HEK293 (cell line): ENCODE measurements around the gene TEPSIN.

ENCODE experiments used
- HOXC10 ChIP-seq: sonication (generic); formaldehyde crosslinking; IDR thresholded peaks from 2 replicates; pipeline ENCODE4 v1.8.1; 2023; ENCODE audit warnings: mild to moderate bottlenecking, missing genetic modification reagents
- ZNF248 ChIP-seq: fragments of 450-650 bp; formaldehyde crosslinking; IDR thresholded peaks from 2 replicates; pipeline ENCODE4 v1.5.1; 2017; ENCODE audit warnings: missing biosample characterization, missing genetic modification characterization
- ZNF747 ChIP-seq: fragments of 450-650 bp; formaldehyde crosslinking; IDR thresholded peaks from 2 replicates; pipeline ENCODE4 v1.5.1; 2016; ENCODE audit warnings: missing biosample characterization, missing genetic modification characterization
- TF ChIP-seq, protein P1 (sequence below): fragments of 450-650 bp; formaldehyde crosslinking; IDR thresholded peaks from 2 replicates; pipeline ENCODE4 v1.5.1; 2016; ENCODE audit warnings: missing biosample characterization, missing genetic modification characterization

DNA sequence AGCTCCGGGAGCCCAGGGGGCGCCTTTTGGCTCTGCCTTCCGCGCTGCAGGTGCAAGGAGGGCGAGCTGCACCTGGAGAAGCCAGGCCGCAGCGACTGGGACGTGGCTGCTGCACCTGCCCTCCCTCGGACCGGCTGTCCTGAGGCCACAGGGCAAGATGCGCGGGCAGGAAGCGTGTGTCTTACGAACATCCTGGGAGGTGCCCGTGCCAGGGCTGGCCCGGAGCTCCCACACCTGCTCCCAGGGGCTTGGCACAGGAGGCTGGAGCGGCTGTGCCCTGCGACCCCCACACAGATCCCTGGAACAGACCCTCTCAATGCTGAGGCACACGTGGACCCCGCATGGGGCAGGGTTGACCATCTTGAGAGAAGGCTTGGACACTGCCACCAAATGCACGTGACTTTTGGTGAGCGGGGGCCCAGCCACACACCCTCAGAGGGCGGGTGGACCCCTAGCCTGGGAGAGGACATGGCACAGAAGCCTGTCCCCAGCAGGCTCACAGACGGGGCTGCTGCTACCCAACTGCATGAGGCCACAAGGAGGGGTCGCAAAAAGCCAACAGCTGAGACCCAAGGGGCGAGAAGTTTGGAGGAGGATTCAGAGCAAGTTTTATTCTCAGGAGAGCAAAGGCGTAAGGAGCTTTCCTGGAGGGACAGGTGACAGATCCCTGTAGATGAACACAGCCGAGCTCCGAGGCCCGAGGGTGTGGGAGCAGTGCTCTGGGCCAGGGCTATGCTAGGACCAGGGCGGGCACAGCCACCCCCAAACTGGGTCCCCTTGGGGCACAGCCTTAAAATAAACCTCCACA, 11.6 kb upstream of the TEPSIN start:
- TF ChIP-seq HOXC10 (no peak), ZNF747 (no peak), ZNF248 (tag by site-specific recombination) (no peak)
- TF ChIP-seq, protein P1, sequence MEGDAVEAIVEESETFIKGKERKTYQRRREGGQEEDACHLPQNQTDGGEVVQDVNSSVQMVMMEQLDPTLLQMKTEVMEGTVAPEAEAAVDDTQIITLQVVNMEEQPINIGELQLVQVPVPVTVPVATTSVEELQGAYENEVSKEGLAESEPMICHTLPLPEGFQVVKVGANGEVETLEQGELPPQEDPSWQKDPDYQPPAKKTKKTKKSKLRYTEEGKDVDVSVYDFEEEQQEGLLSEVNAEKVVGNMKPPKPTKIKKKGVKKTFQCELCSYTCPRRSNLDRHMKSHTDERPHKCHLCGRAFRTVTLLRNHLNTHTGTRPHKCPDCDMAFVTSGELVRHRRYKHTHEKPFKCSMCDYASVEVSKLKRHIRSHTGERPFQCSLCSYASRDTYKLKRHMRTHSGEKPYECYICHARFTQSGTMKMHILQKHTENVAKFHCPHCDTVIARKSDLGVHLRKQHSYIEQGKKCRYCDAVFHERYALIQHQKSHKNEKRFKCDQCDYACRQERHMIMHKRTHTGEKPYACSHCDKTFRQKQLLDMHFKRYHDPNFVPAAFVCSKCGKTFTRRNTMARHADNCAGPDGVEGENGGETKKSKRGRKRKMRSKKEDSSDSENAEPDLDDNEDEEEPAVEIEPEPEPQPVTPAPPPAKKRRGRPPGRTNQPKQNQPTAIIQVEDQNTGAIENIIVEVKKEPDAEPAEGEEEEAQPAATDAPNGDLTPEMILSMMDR (tag by site-specific recombination): no peak
